Activated T-cell treated with anti-CD3 and anti-CD28 coated beads for 1 hour (primary cell): ENCODE data around the gene PLET1.
"Not testable (repeated sequence)": the region's sequence is repeated elsewhere in the genome, so short reads cannot be mapped to it uniquely, and the experiment has no call there.

Experiments used
- DNase-seq: peaks from one replicate; pipeline ENCODE4 v3.0.0-alpha.2; 2020; ENCODE audit warnings: low read depth

The PLET1 gene

GRCh38 chr11:112211536-112211935, 49.1 kb downstream of the PLET1 start:
- DNase-seq: no peak

- DNase-seq: no peak
These were observed 49.8 kb downstream of the PLET1 start for GRCh38 chr11:112210890-112211289.

- DNase-seq: no peak
These were observed 54.6 kb downstream of the PLET1 start for GRCh38 chr11:112206071-112206470.

- DNase-seq: no peak
These were observed 60.4 kb downstream of the PLET1 start for GRCh38 chr11:112200252-112200651.

- DNase-seq: not testable (repeated sequence)
These were observed 61.6 kb downstream of the PLET1 start for GRCh38 chr11:112199101-112199500.
